Stomach (tissue), 4 donors: ENCODE data around the gene SHISA5.

Source experiments
- EP300 ChIP-seq: sonication (generic); formaldehyde crosslinking; IDR thresholded peaks from one replicate; pipeline ENCODE4 v1.6.1; 2017; ENCODE audit warnings: antibody characterized with exemption
- POLR2A ChIP-seq, 4 donors: fragments of 450-650 bp; IDR thresholded peaks; one replicate each; pipeline ENCODE4 v1.6.1; 2016; ENCODE audit warnings: antibody characterized with exemption in 4 of 4, control low read depth in 2 of 4, mild to moderate bottlenecking in 1 of 4, moderate library complexity in 1 of 4
- TF ChIP-seq, protein P1 (sequence below), 7 experiments: fragments of 450-650 bp in 4 of 7; fragments of 200-600 bp in 3 of 7; sonication (generic) in 3 of 7; IDR thresholded peaks; one replicate each; pipeline ENCODE4 v1.5.1; 2016 to 2019; ENCODE audit warnings: antibody characterized with exemption in 7 of 7, control low read depth in 2 of 7, mild to moderate bottlenecking in 1 of 7

DNA sequence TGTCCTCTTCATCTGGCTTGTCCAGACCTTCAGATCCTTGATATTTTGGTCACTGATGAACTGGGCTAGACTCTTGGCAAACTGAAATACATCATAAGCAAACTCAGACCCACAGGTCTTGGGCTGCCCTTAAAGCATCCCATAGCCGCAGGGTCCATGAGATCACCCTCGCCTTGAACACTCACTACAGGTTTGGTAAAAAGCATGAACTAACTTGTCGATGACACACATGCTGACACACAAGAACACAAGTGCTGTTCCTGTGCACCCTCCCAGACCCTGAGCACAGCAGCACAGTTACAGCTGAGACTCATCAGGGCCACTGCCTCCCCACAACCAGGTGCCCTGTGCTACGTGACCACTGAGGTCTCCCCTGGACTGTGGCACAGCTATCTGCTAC lies 31.6 kb upstream of the SHISA5 start:
- TF ChIP-seq POLR2A (IDR thresholded peaks at IDR 0.05): no peak
- TF ChIP-seq, protein P1, sequence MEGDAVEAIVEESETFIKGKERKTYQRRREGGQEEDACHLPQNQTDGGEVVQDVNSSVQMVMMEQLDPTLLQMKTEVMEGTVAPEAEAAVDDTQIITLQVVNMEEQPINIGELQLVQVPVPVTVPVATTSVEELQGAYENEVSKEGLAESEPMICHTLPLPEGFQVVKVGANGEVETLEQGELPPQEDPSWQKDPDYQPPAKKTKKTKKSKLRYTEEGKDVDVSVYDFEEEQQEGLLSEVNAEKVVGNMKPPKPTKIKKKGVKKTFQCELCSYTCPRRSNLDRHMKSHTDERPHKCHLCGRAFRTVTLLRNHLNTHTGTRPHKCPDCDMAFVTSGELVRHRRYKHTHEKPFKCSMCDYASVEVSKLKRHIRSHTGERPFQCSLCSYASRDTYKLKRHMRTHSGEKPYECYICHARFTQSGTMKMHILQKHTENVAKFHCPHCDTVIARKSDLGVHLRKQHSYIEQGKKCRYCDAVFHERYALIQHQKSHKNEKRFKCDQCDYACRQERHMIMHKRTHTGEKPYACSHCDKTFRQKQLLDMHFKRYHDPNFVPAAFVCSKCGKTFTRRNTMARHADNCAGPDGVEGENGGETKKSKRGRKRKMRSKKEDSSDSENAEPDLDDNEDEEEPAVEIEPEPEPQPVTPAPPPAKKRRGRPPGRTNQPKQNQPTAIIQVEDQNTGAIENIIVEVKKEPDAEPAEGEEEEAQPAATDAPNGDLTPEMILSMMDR (IDR thresholded peaks at IDR 0.05): no peak
- TF ChIP-seq EP300: no peak
